Fibroblast of lung (primary cell): ENCODE measurements around the gene KLHL29. TPM values are rescaled to one million over a fixed set of nuclear protein-coding genes. Genes with fewer than 3 reads are reported as not detected.

Experiments used
- DNase-seq, 2 donors: peaks; one replicate each; pipeline versions ENCODE4 v3.0.0 to v3.0.0-alpha.2; 2010; ENCODE audit warnings: low read depth in 2 of 2
- H2AFZ ChIP-seq: 2 replicates; pipeline ENCODE4 v1.5.1; 2012; ENCODE audit warnings: low read length, control low read depth, inconsistent platforms
- H3K27ac ChIP-seq: 2 replicates; pipeline ENCODE4 v1.5.1; 2011; ENCODE audit warnings: low read length, control low read depth; ENCODE audit not compliant: insufficient read depth
- H3K27me3 ChIP-seq: 2 replicates; pipeline ENCODE4 v1.5.1; 2011; ENCODE audit warnings: mild to moderate bottlenecking, low read length; ENCODE audit not compliant: control insufficient read depth, insufficient read depth
- H3K36me3 ChIP-seq: 2 replicates; pipeline ENCODE4 v1.5.1; 2011; ENCODE audit warnings: low read length; ENCODE audit not compliant: control insufficient read depth, insufficient read depth
- H3K4me1 ChIP-seq: 2 replicates; pipeline ENCODE4 v1.5.1; 2011; ENCODE audit warnings: low read length; ENCODE audit not compliant: control insufficient read depth, insufficient read depth; ENCODE audit errors: extremely low read depth
- H3K4me2 ChIP-seq: 2 replicates; pipeline ENCODE4 v1.5.1; 2011; ENCODE audit warnings: low read length, control low read depth; ENCODE audit not compliant: insufficient read depth; ENCODE audit errors: extremely low read depth
- H3K4me3 ChIP-seq, 4 experiments: fragments of 200-600 bp in 1 of 4; sonication (generic) in 1 of 4; replicated peaks in 1 of 4; 2 replicates each; pipeline ENCODE4 v1.5.1; 2011 to 2016; ENCODE audit warnings: low read length in 4 of 4, low read depth in 3 of 4, mild to moderate bottlenecking in 3 of 4, control low read depth in 2 of 4, inconsistent platforms in 1 of 4, mixed read lengths in 1 of 4; ENCODE audit not compliant: insufficient read depth in 1 of 4; ENCODE audit errors: control extremely low read depth in 1 of 4
- H3K79me2 ChIP-seq: 2 replicates; pipeline ENCODE4 v1.5.1; 2012; ENCODE audit warnings: mild to moderate bottlenecking, low read length, inconsistent platforms; ENCODE audit not compliant: control insufficient read depth, insufficient read depth
- H3K9ac ChIP-seq: 2 replicates; pipeline ENCODE4 v1.5.1; 2011; ENCODE audit warnings: mild to moderate bottlenecking, low read length, control low read depth; ENCODE audit not compliant: insufficient read depth
- H3K9me3 ChIP-seq: 2 replicates; pipeline ENCODE4 v1.5.1; 2012; ENCODE audit warnings: low read depth, low read length; ENCODE audit not compliant: control insufficient read depth, insufficient read depth
- H4K20me1 ChIP-seq: 2 replicates; pipeline ENCODE4 v1.5.1; 2011; ENCODE audit warnings: low read length; ENCODE audit not compliant: control insufficient read depth, insufficient read depth; ENCODE audit errors: extremely low read depth
- EZH2 ChIP-seq: IDR thresholded peaks from 2 replicates; pipeline ENCODE4 v1.5.1; 2012; ENCODE audit warnings: low read length, control low read depth, mild to moderate bottlenecking; ENCODE audit errors: missing control alignments
- polyA plus RNA-seq, 2 donors: library from polyadenylated mRNA; depleted of rRNA in 1 of 2; stranded (reverse) in 1 of 2; unstranded in 1 of 2; fragments of >200 nt; gene quantifications; 2 replicates each; pipeline ENCODE4 v1.2.1, GENCODE V29; 2011 to 2012; ENCODE audit warnings: missing spikeins in 1 of 2
- total RNA-seq: library from RNA; depleted of rRNA; stranded (reverse); fragments of >200 nt; gene quantifications from 2 replicates; pipeline ENCODE4 v1.2.1, GENCODE V29; 2014
- TF ChIP-seq, protein P1 (sequence below), 2 donors: IDR thresholded peaks in 1 of 2; conservative IDR thresholded peaks in 1 of 2; 1 replicate in 1 of 2; 2 replicates in 1 of 2; pipeline ENCODE4 v1.5.1; 2011 to 2012; ENCODE audit warnings: low read length in 2 of 2, control low read depth in 1 of 2, inconsistent platforms in 1 of 2, low read depth in 1 of 2, mild to moderate bottlenecking in 1 of 2

Gene KLHL29
- total and polyA plus RNA-seq, 2 donors (not counting 1 experiment from before 2014, with no cell fraction given), result 7.1 to 7.9 TPM

- Histone ChIP-seq H3K4me1 (no peaks in the 10 kb centered on the region), H3K27ac (no peak overlapping the region)
- DNase-seq, result peak in 1 of 2 donors; percentile 37
These were observed 153.0 kb downstream of the KLHL29 start for GRCh38 chr2:23537991-23538390.

GRCh38 chr2:23538566-23538965 is 153.6 kb downstream of the KLHL29 start:
- Histone ChIP-seq H3K4me2 (peak overlapping the region; percentile 18), H3K4me1 (no peaks in the 10 kb centered on the region), H3K9me3 (no peaks in the 10 kb centered on the region), H3K79me2 (no peaks in the 10 kb centered on the region), H2AFZ (no peak overlapping the region), H3K27ac (no peak overlapping the region), H3K27me3 (no peaks in the 10 kb centered on the region), H3K4me3 (no peak overlapping the region), H3K9ac (no peak overlapping the region), H3K36me3 (no peaks in the 10 kb centered on the region), H4K20me1 (peaks cover 2% of the 10 kb centered on the region)
- TF ChIP-seq, protein P1, sequence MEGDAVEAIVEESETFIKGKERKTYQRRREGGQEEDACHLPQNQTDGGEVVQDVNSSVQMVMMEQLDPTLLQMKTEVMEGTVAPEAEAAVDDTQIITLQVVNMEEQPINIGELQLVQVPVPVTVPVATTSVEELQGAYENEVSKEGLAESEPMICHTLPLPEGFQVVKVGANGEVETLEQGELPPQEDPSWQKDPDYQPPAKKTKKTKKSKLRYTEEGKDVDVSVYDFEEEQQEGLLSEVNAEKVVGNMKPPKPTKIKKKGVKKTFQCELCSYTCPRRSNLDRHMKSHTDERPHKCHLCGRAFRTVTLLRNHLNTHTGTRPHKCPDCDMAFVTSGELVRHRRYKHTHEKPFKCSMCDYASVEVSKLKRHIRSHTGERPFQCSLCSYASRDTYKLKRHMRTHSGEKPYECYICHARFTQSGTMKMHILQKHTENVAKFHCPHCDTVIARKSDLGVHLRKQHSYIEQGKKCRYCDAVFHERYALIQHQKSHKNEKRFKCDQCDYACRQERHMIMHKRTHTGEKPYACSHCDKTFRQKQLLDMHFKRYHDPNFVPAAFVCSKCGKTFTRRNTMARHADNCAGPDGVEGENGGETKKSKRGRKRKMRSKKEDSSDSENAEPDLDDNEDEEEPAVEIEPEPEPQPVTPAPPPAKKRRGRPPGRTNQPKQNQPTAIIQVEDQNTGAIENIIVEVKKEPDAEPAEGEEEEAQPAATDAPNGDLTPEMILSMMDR (conservative IDR thresholded peaks at IDR 0.05 in 1 of 2, IDR thresholded peaks at IDR 0.05 in 1 of 2; ENCODE audit: low read depth in 1 of 2, low read length in 2 of 2), result no peak
- TF ChIP-seq EZH2, result no peak
- no peak for DNase-seq

More at GRCh38 chr2:23537991-23538390, 153.0 kb downstream of the KLHL29 start:
- H3K9ac ChIP-seq, result no peak overlapping the region
- H3K36me3 ChIP-seq, result no peaks in the 10 kb centered on the region
- no peaks in the 10 kb centered on the region for H3K9me3 ChIP-seq
- peaks cover 2% of the 10 kb centered on the region for H4K20me1 ChIP-seq
- H3K79me2 ChIP-seq, result no peaks in the 10 kb centered on the region
- no peak overlapping the region for H3K4me3 ChIP-seq
- no peak overlapping the region for H3K4me2 ChIP-seq
- H3K27me3 ChIP-seq, result no peaks in the 10 kb centered on the region
- no peak for TF ChIP-seq EZH2
- TF ChIP-seq, protein P1 (conservative IDR thresholded peaks at IDR 0.05 in 1 of 2, IDR thresholded peaks at IDR 0.05 in 1 of 2; ENCODE audit: low read depth in 1 of 2, low read length in 2 of 2), result no peak
- H2AFZ ChIP-seq, result no peak overlapping the region

- Histone ChIP-seq H2AFZ (no peak overlapping the region), H3K27ac (no peak overlapping the region), H3K27me3 (no peaks in the 10 kb centered on the region), H3K79me2 (no peaks in the 10 kb centered on the region), H3K4me3 (no peak overlapping the region), H3K4me2 (no peak overlapping the region), H3K4me1 (no peaks in the 10 kb centered on the region), H4K20me1 (peaks cover 2% of the 10 kb centered on the region), H3K9me3 (no peaks in the 10 kb centered on the region), H3K9ac (no peak overlapping the region), H3K36me3 (no peaks in the 10 kb centered on the region)
- DNase-seq, result no peak
- TF ChIP-seq EZH2, result no peak
- TF ChIP-seq, protein P1 (conservative IDR thresholded peaks at IDR 0.05 in 1 of 2, IDR thresholded peaks at IDR 0.05 in 1 of 2; ENCODE audit: low read depth in 1 of 2, low read length in 2 of 2), result no peak
These were observed 155.9 kb downstream of the KLHL29 start for GRCh38 chr2:23540804-23541360.
